ENCODE measurements around the gene TRMT10C. TPM values are rescaled to one million over a fixed set of nuclear protein-coding genes. Genes with fewer than 3 reads are reported as not detected.
"Not testable (repeated sequence)": the region's sequence is repeated elsewhere in the genome, so short reads cannot be mapped to it uniquely, and the experiment has no call there.

The TRMT10C gene
- total RNA-seq, 2 donors from 2014 or later = 13.7 to 13.9 TPM

DNA sequence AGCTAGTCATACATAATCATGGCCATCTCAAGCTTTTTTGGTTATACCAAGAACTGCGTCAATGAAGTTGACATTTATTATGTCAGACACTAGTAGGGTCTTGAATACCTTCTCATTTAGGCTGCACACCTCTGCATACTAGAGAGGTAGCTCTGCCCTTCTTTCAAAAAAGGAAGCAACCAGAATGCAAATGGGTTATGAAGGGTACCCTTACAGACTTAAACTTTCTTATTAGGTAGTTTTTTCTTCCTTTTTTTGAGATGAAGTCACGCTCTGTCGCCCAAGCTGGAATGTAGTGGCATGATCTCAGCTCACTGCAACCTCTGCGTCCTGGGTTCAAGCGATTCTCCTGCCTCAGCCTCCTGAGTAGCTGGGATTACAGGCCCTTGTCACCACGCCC, 15.6 kb downstream of the TRMT10C start:
- Histone ChIP-seq H3K27ac (no peak overlapping the region), H3K9me3 (no peaks in the 10 kb centered on the region), H3K27me3 (replicated peaks; ENCODE audit: insufficient read depth) (no peaks in the 10 kb centered on the region), H3K36me3 (no peaks in the 10 kb centered on the region), H3K4me1 (replicated peaks) (no peaks in the 10 kb centered on the region), H3K4me3 (no peak overlapping the region)
- intact Hi-C loops (cut with DNase I) = loop anchor here (10.0 kb wide), 1 partner anchor 198 kb away; the partner anchor contains the start of gene NXPE3
- 96% methylated on average over 6 of the region's 6 CpGs for WGBS
- no peak for DNase-seq (ENCODE audit: low spot score)
- TF ChIP-seq, protein P1, sequence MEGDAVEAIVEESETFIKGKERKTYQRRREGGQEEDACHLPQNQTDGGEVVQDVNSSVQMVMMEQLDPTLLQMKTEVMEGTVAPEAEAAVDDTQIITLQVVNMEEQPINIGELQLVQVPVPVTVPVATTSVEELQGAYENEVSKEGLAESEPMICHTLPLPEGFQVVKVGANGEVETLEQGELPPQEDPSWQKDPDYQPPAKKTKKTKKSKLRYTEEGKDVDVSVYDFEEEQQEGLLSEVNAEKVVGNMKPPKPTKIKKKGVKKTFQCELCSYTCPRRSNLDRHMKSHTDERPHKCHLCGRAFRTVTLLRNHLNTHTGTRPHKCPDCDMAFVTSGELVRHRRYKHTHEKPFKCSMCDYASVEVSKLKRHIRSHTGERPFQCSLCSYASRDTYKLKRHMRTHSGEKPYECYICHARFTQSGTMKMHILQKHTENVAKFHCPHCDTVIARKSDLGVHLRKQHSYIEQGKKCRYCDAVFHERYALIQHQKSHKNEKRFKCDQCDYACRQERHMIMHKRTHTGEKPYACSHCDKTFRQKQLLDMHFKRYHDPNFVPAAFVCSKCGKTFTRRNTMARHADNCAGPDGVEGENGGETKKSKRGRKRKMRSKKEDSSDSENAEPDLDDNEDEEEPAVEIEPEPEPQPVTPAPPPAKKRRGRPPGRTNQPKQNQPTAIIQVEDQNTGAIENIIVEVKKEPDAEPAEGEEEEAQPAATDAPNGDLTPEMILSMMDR (IDR thresholded peaks at IDR 0.05) = no peak
- TF ChIP-seq POLR2AphosphoS5 (IDR thresholded peaks at IDR 0.05) = no peak
- no peak for TF ChIP-seq POLR2A (IDR thresholded peaks at IDR 0.05)

GRCh38 chr3:101588616-101589015, 26.9 kb downstream of the TRMT10C start:
- Histone ChIP-seq H3K4me3 (no peak overlapping the region), H3K36me3 (no peaks in the 10 kb centered on the region), H3K27me3 (replicated peaks; ENCODE audit: insufficient read depth) (no peaks in the 10 kb centered on the region), H3K4me1 (replicated peaks) (no peaks in the 10 kb centered on the region), H3K27ac (no peak overlapping the region), H3K9me3 (no peaks in the 10 kb centered on the region)
- 0% methylated on average over 1 of the region's 1 CpG for WGBS
- TF ChIP-seq POLR2AphosphoS5 (IDR thresholded peaks at IDR 0.05) (no peak), POLR2A (IDR thresholded peaks at IDR 0.05) (no peak)
- TF ChIP-seq, protein P1 (IDR thresholded peaks at IDR 0.05) = no peak
- DNase-seq (ENCODE audit: low spot score) = no peak
- intact Hi-C loops (cut with DNase I) = no loop called here

GRCh38 chr3:101591071-101591470, 29.4 kb downstream of the TRMT10C start:
- H3K9me3 ChIP-seq = no peaks in the 10 kb centered on the region
- H3K27me3 ChIP-seq (replicated peaks; ENCODE audit: insufficient read depth) = no peaks in the 10 kb centered on the region
- DNase-seq (ENCODE audit: low spot score) = no peak
- H3K27ac ChIP-seq = no peak overlapping the region
- no peak overlapping the region for H3K4me3 ChIP-seq
- no peaks in the 10 kb centered on the region for H3K4me1 ChIP-seq (replicated peaks)
- intact Hi-C loops (cut with DNase I) = no loop called here
- no peak for TF ChIP-seq POLR2AphosphoS5 (IDR thresholded peaks at IDR 0.05)
- TF ChIP-seq POLR2A (IDR thresholded peaks at IDR 0.05) = no peak
- H3K36me3 ChIP-seq = no peaks in the 10 kb centered on the region
- WGBS = 82% methylated on average over 3 of the region's 3 CpGs

- intact Hi-C loops (cut with DNase I) = no loop called here
- no peaks in the 10 kb centered on the region for H3K4me1 ChIP-seq (replicated peaks)
- no peak for DNase-seq (ENCODE audit: low spot score)
These were observed 41.1 kb downstream of the TRMT10C start for GRCh38 chr3:101602731-101603130.

DNA sequence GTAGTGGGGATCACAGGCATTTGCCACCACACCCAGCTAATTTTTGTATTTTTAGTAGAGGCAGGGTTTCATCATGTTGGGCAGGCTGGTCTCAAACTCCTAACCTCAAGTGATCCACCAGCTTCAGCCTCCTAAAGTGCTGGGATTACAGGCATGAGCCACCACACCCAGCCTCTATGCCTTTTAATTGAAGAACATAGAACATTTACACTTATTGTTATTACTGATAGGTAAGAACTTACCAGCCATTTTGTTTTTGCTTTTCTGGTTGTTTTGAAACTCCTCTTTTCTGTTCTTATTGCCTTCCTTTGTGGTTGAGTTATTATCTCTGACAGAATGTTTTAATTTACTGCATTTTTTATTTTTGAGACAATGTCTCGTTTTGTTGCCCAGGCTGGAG, 41.5 kb downstream of the TRMT10C start:
- no peak for DNase-seq (ENCODE audit: low spot score)
- no peaks in the 10 kb centered on the region for H3K36me3 ChIP-seq
- no peak overlapping the region for H3K27ac ChIP-seq
- intact Hi-C loops (cut with DNase I) = no loop called here
- WGBS = 84% methylated on average over 1 of the region's 1 CpG
- no peak overlapping the region for H3K4me3 ChIP-seq
- H3K4me1 ChIP-seq (replicated peaks) = no peaks in the 10 kb centered on the region
- H3K27me3 ChIP-seq (replicated peaks; ENCODE audit: insufficient read depth) = no peaks in the 10 kb centered on the region
- H3K9me3 ChIP-seq = no peaks in the 10 kb centered on the region
- TF ChIP-seq POLR2A (IDR thresholded peaks at IDR 0.05) (no peak), POLR2AphosphoS5 (IDR thresholded peaks at IDR 0.05) (no peak)
- TF ChIP-seq, protein P1 (IDR thresholded peaks at IDR 0.05) = no peak

More at GRCh38 chr3:101602731-101603130, 41.1 kb downstream of the TRMT10C start:
- Histone ChIP-seq H3K27ac (no peak overlapping the region), H3K9me3 (no peaks in the 10 kb centered on the region), H3K27me3 (replicated peaks; ENCODE audit: insufficient read depth) (no peaks in the 10 kb centered on the region), H3K4me3 (no peak overlapping the region), H3K36me3 (no peaks in the 10 kb centered on the region)
- 84% methylated on average over 3 of the region's 3 CpGs for WGBS
- no peak for TF ChIP-seq POLR2A (IDR thresholded peaks at IDR 0.05)
- TF ChIP-seq, protein P1 (IDR thresholded peaks at IDR 0.05) = no peak
- TF ChIP-seq POLR2AphosphoS5 (IDR thresholded peaks at IDR 0.05) = no peak

DNA sequence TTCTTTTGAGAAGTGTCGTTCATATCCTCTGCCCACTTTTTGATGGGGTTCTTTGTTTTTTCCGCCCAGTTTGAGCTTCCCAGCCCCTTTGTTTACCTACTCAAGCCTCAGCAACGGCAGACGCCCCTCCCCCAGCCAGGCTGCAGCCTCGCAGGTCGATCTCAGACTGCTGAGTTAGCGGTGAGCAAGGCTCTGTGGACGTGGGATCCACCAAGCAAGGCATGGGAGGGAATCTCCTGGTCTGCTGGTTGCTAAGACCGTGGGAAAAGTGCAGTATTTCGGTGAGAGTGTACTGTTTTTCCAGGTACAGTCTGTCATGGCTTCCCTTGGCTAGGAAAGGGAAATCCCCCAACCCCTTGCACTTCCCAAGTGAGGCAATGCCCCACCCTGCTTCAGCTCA, 43.7 kb downstream of the TRMT10C start:
- H3K36me3 ChIP-seq; H3K4me3 ChIP-seq; H3K4me1 ChIP-seq (replicated peaks); H3K27ac ChIP-seq; H3K9me3 ChIP-seq; H3K27me3 ChIP-seq (replicated peaks; ENCODE audit: insufficient read depth); intact Hi-C loops (cut with DNase I); DNase-seq (ENCODE audit: low spot score): not testable (repeated sequence)
- WGBS = 69% methylated on average over 10 of the region's 10 CpGs
